ES-I3 (cell line): ENCODE measurements around the gene PRAMEF9.
"Not testable (repeated sequence)": the region's sequence is repeated elsewhere in the genome, so short reads cannot be mapped to it uniquely, and the experiment has no call there.

Experiments used
- H3K36me3 ChIP-seq: 2 replicates; pipeline ENCODE4 v1.6.1; 2013; ENCODE audit warnings: mild to moderate bottlenecking, low read length, control low read depth, moderate library complexity; ENCODE audit not compliant: insufficient read depth
- H3K4me1 ChIP-seq: 2 replicates; pipeline ENCODE4 v1.6.1; 2013; ENCODE audit warnings: mild to moderate bottlenecking, control low read depth, low read length; ENCODE audit not compliant: insufficient read depth
- H3K9ac ChIP-seq: 2 replicates; pipeline ENCODE4 v1.6.1; 2013; ENCODE audit warnings: low read depth, mild to moderate bottlenecking, low read length, moderate library complexity
- H3K9me3 ChIP-seq: 2 replicates; pipeline ENCODE4 v1.6.1; 2013; ENCODE audit warnings: mild to moderate bottlenecking, low read length, moderate library complexity; ENCODE audit not compliant: control insufficient read depth, insufficient read depth

Gene PRAMEF9

DNA sequence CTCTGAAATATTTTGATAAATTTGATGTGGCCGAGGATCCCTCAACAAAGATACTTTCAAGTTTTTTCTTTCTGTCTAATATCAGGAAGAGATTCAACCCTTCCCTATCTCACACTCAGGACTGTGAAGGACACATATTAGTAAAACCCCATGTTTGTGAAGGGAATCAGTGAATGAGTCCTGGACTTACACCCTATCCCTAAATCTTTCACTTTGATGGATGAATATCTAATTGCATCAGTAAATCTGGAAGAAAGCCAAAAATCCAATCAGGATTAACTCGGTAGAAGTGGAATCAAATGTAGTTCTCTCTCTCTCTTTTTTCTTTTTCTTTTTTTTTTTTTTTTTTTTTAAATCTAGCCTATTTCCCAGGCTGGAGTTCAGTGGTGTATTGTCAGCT lies at the start of gene PRAMEF9:
Gene PRAMEF9, plus strand, starts transcription at position 301 of the 400 bp plus-strand sequence. CDS start 3,433 bp downstream, outside the sequence.
- H3K9me3 ChIP-seq, H3K36me3 ChIP-seq, H3K9ac ChIP-seq, H3K4me1 ChIP-seq: not testable (repeated sequence)

DNA sequence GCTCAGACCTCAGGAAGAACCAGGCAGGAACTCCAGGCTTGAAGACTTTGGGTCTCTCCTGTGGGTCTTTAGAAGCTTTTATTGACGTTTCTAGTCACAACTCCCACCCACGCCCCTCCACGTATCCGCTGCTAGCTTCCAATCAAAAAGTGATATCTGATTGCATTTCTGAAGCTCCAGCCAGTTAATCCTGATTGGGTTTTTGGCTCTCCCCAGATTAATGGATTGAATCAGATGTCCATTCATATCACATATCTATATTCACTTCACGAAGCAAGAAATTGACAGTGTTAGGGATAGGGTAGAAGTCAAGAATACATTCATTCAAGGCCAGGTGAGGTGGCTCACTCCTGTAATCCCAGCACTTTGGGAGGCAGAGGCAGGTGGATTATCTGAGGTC lies 15.7 kb upstream of the PRAMEF9 start, which contains the start of gene PRAMEF26:
Gene PRAMEF26, minus strand, starts transcription at position 101 of the 400 bp plus-strand sequence. CDS start 2,914 bp downstream, outside the sequence.
- H3K9me3 ChIP-seq, H3K9ac ChIP-seq, H3K36me3 ChIP-seq, H3K4me1 ChIP-seq: not testable (repeated sequence)

DNA sequence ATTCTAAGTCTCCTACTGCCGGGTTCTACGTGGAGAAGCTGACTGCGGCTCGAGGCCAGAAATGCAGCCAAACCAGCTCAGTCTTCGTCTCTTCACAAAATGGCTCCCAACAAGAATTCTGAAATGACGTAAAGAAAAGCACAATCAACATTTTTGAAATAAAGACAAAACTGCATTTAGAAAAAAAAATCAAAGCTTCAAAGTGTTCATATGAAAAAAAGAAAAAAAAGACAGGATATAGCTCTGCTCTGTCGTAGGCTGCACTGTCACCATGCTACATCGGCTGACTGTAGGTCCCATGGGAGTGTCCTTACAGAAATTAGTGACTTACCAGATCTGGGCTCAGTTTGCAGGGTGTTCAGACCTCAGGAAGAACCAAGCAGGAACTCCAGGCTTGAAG lies 6.1 kb upstream of the PRAMEF9 start, which contains the start of gene HNRNPCL4:
Gene HNRNPCL4, minus strand, starts transcription at position 101 of the 400 bp plus-strand sequence. CDS start 164 bp downstream, outside the sequence.
- not testable (repeated sequence) for H3K36me3 ChIP-seq, H3K9me3 ChIP-seq, H3K4me1 ChIP-seq, H3K9ac ChIP-seq

DNA sequence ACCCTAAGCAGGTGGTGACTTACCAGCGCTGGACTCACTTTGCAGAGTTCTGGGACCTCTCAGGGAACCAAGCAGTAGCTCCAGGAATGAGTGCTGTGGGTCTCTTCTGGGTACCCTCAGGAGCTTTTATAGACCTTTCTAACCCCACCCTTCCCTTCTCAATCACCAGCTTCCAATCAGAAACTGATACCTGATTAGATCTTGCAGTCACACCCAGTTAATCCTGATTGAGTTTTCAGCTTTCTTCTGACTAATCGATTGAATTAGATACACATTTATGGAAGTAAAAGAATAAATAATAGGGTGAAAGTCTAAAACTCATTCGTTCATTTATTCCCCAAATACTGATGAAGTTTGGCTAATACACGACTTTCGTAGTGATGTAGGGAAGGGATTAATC lies 29.7 kb downstream of the PRAMEF9 start, which contains the start of gene PRAMEF13:
Gene PRAMEF13, minus strand, starts transcription at position 101 of the 400 bp plus-strand sequence. CDS start 1,820 bp downstream, outside the sequence.
- not testable (repeated sequence) for H3K9me3 ChIP-seq, H3K4me1 ChIP-seq, H3K9ac ChIP-seq, H3K36me3 ChIP-seq

DNA sequence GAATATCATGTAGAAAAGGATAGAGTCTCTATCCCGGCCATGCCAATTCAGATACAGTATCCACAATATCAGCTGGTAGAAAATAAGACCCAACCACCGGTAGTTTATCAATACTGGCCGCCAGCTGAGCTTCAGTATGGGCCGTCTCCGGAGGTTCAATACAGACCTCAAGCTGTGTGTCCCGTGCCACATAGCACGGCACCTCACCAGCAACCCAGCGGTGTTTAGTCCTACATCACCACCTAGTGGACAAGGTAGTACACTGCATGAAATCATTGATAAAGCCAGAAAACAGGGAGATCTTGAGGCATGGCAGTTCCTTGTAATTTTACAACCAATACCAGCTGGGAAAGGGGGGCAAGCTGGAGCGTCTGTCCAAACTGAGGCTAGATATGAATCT lies 37.1 kb downstream of the PRAMEF9 start:
- not testable (repeated sequence) for H3K36me3 ChIP-seq, H3K9me3 ChIP-seq, H3K9ac ChIP-seq, H3K4me1 ChIP-seq

DNA sequence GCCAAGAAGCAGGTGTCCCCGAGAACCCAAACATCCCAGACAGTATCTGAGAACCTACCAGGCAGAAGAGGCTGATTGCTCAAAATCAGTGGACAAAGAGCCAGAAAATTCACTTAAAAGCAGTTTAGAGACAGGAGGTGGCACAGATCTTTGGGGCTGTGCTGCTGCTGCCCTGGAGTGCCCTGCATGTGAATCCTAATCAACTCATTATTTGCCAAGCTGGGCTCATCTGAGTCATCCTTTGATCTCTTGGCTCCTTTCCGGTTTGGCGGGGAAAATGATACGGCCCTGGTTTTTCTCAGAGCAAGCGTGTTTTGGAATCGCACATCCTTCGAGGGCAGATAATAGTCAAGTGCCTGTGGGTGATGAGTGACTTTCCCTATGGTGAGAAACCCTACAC lies 45.0 kb downstream of the PRAMEF9 start:
- not testable (repeated sequence) for H3K9me3 ChIP-seq, H3K9ac ChIP-seq, H3K4me1 ChIP-seq, H3K36me3 ChIP-seq

DNA sequence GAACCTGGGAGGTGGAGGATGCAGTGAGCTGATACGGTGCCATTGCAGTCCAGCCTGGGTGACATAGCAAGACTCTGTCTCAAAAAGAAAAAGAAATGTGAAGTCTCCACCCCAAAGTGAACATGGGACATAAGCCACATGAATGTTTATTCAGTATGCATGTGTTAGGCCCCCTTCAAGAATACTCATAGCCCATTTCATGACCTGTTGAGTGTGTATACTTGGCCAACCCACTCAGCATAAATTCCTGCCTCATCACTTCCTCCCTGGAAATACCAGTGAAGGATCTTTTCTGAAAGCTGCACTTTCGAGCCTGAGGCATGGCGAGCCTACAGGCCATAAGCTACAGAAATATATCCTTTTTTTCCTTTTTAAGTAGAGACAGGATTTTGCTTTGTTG lies 47.6 kb downstream of the PRAMEF9 start:
- H3K36me3 ChIP-seq, H3K9ac ChIP-seq, H3K9me3 ChIP-seq, H3K4me1 ChIP-seq: not testable (repeated sequence)

DNA sequence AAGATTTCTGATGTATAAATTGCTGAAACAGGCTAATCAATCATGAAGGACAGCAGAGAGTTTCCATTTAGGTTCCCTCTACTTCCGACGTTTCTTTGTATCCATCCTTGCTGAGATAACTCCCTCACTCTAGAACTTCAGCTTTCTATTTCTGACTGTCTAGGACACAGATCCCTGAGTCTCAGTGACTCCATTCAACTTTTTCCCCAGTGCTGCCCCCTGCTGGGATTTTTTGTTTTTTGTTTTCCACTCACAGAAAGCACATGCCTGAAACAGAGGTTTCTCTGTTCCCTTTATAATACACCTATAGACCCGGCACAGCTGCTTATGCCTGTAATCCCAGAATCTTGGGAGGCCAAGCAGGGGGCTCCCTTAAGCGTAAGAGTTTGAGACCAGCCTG lies 51.1 kb downstream of the PRAMEF9 start:
- not testable (repeated sequence) for H3K36me3 ChIP-seq, H3K9me3 ChIP-seq, H3K9ac ChIP-seq, H3K4me1 ChIP-seq

DNA sequence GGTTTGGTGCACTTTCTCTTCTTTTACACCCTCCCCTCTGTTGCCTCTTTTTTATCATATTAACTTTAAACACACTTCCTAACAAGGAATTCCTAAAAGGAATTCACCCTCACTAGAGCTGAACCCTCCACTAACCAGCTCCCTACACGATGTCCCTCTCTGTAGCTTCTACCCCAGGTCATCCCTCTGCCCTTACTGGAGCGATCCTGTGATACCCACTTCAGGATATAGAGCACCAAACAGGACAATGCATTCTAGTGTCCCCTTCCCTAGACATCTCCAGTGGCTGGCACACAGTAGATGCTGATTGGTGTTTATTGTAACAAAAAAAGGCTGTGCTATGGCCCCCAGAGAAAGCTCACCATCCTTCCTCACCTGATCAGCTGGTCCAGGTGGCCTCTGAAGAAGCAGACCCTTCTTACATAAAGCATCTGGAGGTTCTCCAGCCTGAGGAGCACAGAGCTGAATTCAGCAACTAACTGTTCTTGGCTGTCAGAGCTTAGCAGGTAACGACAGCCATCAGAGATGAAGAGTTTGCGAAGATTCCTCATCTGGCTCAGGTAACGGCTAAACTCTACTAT lies 52.9 kb downstream of the PRAMEF9 start:
- Histone ChIP-seq H3K9me3 (no peaks in the 10 kb centered on the region), H3K9ac (no peak overlapping the region), H3K36me3 (no peaks in the 10 kb centered on the region), H3K4me1 (no peaks in the 10 kb centered on the region)

DNA sequence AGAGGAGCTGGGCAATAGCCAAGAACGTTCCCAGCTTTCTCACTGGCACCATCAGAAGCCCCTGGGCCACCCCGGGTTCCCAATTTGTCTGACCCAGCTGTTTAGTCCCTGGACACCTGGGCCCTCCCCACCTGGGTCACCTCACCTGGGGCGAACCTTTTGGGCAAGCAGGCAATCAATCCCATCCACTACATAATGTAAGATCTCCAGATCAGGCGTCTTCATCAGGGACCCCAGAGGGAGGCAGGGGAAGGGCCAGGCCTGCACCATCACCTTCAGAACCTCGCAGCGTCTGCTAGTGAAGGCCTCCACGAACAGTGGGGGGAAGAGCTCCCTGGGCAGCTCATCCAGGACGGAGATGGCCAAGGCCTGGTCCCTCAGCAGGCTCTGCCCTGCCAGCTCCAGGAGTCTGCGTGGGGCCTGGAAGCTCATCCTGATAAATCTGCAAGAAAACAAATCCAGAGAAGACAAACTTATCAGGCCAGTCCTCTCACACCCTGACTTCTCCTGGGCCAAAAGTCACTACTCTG lies 54.1 kb downstream of the PRAMEF9 start, which contains the start of gene PRAMEF18:
Gene PRAMEF18, minus strand, starts transcription at position 480 of the 530 bp plus-strand sequence. Its CDS starts 48 bp downstream, at position 432.
- H3K9me3 ChIP-seq, H3K4me1 ChIP-seq, H3K9ac ChIP-seq, H3K36me3 ChIP-seq: not testable (repeated sequence)

DNA sequence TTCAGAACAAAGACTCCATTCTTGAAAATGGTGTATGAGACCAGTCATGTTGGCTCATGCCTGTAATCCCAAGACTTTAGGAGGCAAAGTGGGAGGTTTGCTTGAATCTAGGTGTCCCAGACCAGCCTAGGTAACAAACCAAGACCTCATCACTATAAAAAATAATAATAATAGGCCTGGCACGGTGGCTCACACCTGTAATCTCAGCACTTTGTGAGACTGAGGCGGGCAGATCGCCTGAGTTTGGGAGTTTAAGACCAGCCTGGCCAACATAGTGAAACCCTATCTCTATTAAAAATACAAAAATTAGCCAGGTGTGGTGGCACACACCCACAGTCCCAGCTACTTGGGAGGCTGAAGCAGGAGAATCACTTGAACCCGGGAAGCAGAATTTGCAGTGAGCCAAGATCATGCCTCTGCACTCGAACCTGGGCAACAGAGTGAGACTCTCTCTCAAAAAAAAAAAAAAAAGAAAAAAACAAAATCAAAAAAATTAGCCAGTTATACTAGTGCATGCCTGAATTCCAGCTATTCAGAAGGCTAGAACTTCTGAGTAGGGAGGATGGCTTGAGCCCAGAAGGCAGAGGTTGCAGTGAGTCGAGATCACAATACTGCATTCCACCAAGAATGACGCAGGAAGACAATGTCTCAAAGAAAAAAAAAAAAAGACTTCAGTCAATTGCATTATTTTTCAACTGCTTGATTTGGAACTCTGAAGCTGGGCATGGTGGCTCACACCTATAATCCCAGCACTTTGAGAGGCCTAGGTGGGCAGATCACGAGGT lies 55.8 kb downstream of the PRAMEF9 start:
- H3K36me3 ChIP-seq, H3K4me1 ChIP-seq, H3K9me3 ChIP-seq, H3K9ac ChIP-seq: not testable (repeated sequence)

DNA sequence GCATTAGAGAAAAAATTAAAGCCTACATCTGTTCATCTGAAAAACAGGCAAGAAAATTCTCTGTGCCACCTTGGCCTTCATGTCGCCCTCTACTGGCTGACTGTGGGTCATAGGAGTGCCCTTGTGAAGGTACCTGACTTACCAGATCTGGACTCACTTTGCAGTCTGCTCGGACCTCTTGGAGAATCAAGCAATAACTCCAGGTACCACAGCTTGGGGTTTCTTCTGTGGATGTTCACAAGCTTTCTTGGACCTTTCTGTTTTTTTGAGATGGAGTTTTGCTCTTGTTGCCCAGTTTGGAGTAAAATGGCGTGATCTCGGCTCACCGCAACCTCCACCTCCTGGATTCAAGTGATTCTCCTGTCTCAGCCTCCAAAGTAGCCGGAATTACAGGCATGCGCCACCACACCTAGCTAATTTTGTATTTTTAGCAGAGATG lies 56.7 kb downstream of the PRAMEF9 start:
- Histone ChIP-seq H3K36me3 (no peaks in the 10 kb centered on the region), H3K4me1 (no peaks in the 10 kb centered on the region), H3K9ac (no peak overlapping the region), H3K9me3 (no peaks in the 10 kb centered on the region)
